ENCODE data around the gene PDSS2.

DNA sequence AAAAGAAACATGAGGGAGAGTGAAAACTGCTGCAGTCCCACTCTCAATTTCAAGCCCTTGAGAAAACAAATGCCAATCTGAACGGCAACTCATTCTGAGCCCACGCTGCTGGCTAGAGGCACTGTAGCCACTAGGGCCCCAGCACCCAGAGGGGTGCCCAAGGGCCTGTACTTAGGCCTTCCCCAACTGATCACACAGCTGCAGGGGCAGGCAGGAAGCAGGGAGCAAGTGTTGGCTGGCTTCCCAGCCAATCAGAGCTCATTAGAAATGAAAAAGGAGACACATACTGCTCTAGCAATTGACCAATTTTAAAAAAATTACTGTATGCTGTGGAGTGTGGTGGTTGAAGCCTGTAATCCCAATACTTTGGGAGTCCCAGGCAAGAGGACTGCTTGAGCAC, 340.4 kb downstream of the PDSS2 start:
- TF ChIP-seq CTCF (IDR thresholded peaks at IDR 0.05) (no peak), REST (IDR thresholded peaks at IDR 0.05; ENCODE audit: insufficient read depth in 1 of 2, low read depth in 2 of 2, low read length in 1 of 2) (no peak), POLR2AphosphoS5 (IDR thresholded peaks at IDR 0.05; ENCODE audit: low read depth, low read length) (no peak)

Data from Panc1 (cell line).